Prostate gland (tissue), 2 donors: ENCODE data around the gene THSD4.

Experiments
- CTCF ChIP-seq, 4 experiments: fragments of 200-600 bp in 2 of 4; fragments of 450-650 bp in 2 of 4; sonication (generic) in 2 of 4; IDR thresholded peaks; 1 replicate in 3 of 4; 2 replicates in 1 of 4; pipeline ENCODE4 v1.5.1; 2016 to 2019; ENCODE audit warnings: antibody characterized with exemption in 4 of 4, mild to moderate bottlenecking in 2 of 4, moderate library complexity in 2 of 4
- POLR2A ChIP-seq: fragments of 450-650 bp; IDR thresholded peaks from one replicate; pipeline ENCODE4 v1.6.1; 2016; ENCODE audit warnings: antibody characterized with exemption, mild to moderate bottlenecking
- POLR2AphosphoS5 ChIP-seq: sonication (generic); formaldehyde crosslinking; IDR thresholded peaks from one replicate; pipeline ENCODE4 v1.6.1; 2017; ENCODE audit warnings: antibody characterized with exemption

- TF ChIP-seq POLR2A = no peak
- TF ChIP-seq CTCF (IDR thresholded peaks at IDR 0.05) = no peak
- peak; percentile 26 for TF ChIP-seq POLR2AphosphoS5
Measured at GRCh38 chr15:71526060-71526820, 411.0 kb downstream of the THSD4 start.
